OCI-LY1 (cell line): Measurements from ENCODE around the gene RPS21.

Source experiments
- H2AFZ ChIP-seq: fragments of 200-600 bp; sonication (generic), shearing (Covaris generic); 2 replicates; pipeline ENCODE4 v1.6.0; 2014; ENCODE audit warnings: antibody characterized with exemption, mild to moderate bottlenecking, low read length
- H3F3A ChIP-seq: fragments of 200-600 bp; sonication (generic), shearing (Covaris generic); 2 replicates; pipeline ENCODE4 v1.6.0; 2014; ENCODE audit warnings: mild to moderate bottlenecking, antibody characterized with exemption, low read length, moderate library complexity; ENCODE audit not compliant: insufficient read depth
- H3K27ac ChIP-seq: fragments of 200-600 bp; sonication (generic); 2 replicates; pipeline ENCODE4 v1.5.1; 2014; ENCODE audit warnings: low read length, mixed run types, mild to moderate bottlenecking, low read depth; ENCODE audit not compliant: poor library complexity, severe bottlenecking
- H3K27me3 ChIP-seq: fragments of 200-600 bp; sonication (generic); 2 replicates; pipeline ENCODE4 v1.6.0; 2014; ENCODE audit warnings: antibody characterized with exemption, mild to moderate bottlenecking, low read length, moderate library complexity; ENCODE audit not compliant: insufficient read depth
- H3K36me3 ChIP-seq: fragments of 200-600 bp; sonication (generic); 2 replicates; pipeline ENCODE4 v1.6.1; 2014; ENCODE audit warnings: mild to moderate bottlenecking, antibody characterized with exemption, low read length, moderate library complexity, mixed read lengths; ENCODE audit not compliant: insufficient read depth
- H3K4me1 ChIP-seq: fragments of 200-600 bp; sonication (generic); 2 replicates; pipeline ENCODE4 v1.5.1; 2014; ENCODE audit warnings: mild to moderate bottlenecking, low read length, moderate library complexity; ENCODE audit not compliant: insufficient read depth, severe bottlenecking
- H3K4me2 ChIP-seq: fragments of 200-600 bp; sonication (generic), shearing (Covaris generic); 2 replicates; pipeline ENCODE4 v1.6.1; 2014; ENCODE audit warnings: low read length
- H3K4me3 ChIP-seq: fragments of 200-600 bp; sonication (generic); 2 replicates; pipeline ENCODE4 v1.5.1; 2014; ENCODE audit warnings: low read length, low read depth, mild to moderate bottlenecking, mixed read lengths; ENCODE audit not compliant: poor library complexity, severe bottlenecking
- H3K79me2 ChIP-seq: fragments of 200-600 bp; shearing (Covaris generic); 2 replicates; pipeline ENCODE4 v1.6.1; 2016; ENCODE audit warnings: mixed run types, low read length, mixed read lengths; ENCODE audit not compliant: insufficient read depth
- H3K9ac ChIP-seq: fragments of 200-600 bp; sonication (generic), shearing (Covaris generic); 2 replicates; pipeline ENCODE4 v1.6.1; 2014; ENCODE audit warnings: mild to moderate bottlenecking, low read length, mixed read lengths
- H3K9me2 ChIP-seq: fragments of 200-600 bp; sonication (generic), shearing (Covaris generic); 2 replicates; pipeline ENCODE4 v1.6.1; 2014; ENCODE audit warnings: low read depth, mild to moderate bottlenecking, low read length, mixed read lengths
- H3K9me3 ChIP-seq: fragments of 200-600 bp; shearing (Covaris generic); 2 replicates; pipeline ENCODE4 v1.6.1; 2014; ENCODE audit warnings: low read length, mixed read lengths
- H4K20me1 ChIP-seq: fragments of 200-600 bp; sonication (generic), shearing (Covaris generic); 2 replicates; pipeline ENCODE4 v1.6.0; 2016; ENCODE audit warnings: mild to moderate bottlenecking, low read length; ENCODE audit not compliant: insufficient read depth
- EZH2 ChIP-seq: fragments of 200-600 bp; sonication (generic), shearing (Covaris generic); IDR thresholded peaks from 2 replicates; pipeline ENCODE4 v1.8.0; 2017; ENCODE audit warnings: borderline replicate concordance, mixed run types, mild to moderate bottlenecking, antibody characterized with exemption, low read length, moderate library complexity, mixed read lengths
- TF ChIP-seq, protein P1 (sequence below): fragments of 200-600 bp; sonication (generic), shearing (Covaris generic); IDR thresholded peaks from 2 replicates; pipeline ENCODE4 v1.5.1; 2017; ENCODE audit warnings: mild to moderate bottlenecking, antibody characterized with exemption, low read length, moderate library complexity, mixed read lengths

RPS21 gene

GRCh38 chr20:62426699-62427131 lies 39.8 kb downstream of the RPS21 start:
- no peak overlapping the region for H3K4me3 ChIP-seq
- H3K9me2 ChIP-seq = no peaks in the 10 kb centered on the region
- no peaks in the 10 kb centered on the region for H3F3A ChIP-seq
- H3K9ac ChIP-seq = no peak overlapping the region
- no peaks in the 10 kb centered on the region for H3K79me2 ChIP-seq
- no peak overlapping the region for H3K27ac ChIP-seq
- no peak overlapping the region for H3K4me2 ChIP-seq
- no peaks in the 10 kb centered on the region for H3K36me3 ChIP-seq
- H4K20me1 ChIP-seq = no peaks in the 10 kb centered on the region
- H3K9me3 ChIP-seq = no peaks in the 10 kb centered on the region
- TF ChIP-seq, protein P1, sequence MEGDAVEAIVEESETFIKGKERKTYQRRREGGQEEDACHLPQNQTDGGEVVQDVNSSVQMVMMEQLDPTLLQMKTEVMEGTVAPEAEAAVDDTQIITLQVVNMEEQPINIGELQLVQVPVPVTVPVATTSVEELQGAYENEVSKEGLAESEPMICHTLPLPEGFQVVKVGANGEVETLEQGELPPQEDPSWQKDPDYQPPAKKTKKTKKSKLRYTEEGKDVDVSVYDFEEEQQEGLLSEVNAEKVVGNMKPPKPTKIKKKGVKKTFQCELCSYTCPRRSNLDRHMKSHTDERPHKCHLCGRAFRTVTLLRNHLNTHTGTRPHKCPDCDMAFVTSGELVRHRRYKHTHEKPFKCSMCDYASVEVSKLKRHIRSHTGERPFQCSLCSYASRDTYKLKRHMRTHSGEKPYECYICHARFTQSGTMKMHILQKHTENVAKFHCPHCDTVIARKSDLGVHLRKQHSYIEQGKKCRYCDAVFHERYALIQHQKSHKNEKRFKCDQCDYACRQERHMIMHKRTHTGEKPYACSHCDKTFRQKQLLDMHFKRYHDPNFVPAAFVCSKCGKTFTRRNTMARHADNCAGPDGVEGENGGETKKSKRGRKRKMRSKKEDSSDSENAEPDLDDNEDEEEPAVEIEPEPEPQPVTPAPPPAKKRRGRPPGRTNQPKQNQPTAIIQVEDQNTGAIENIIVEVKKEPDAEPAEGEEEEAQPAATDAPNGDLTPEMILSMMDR = no peak
- TF ChIP-seq EZH2 = no peak
- no peak overlapping the region for H2AFZ ChIP-seq
- H3K4me1 ChIP-seq = no peaks in the 10 kb centered on the region
- H3K27me3 ChIP-seq = no peaks in the 10 kb centered on the region; the same call in 1 of the 2 replicates

DNA sequence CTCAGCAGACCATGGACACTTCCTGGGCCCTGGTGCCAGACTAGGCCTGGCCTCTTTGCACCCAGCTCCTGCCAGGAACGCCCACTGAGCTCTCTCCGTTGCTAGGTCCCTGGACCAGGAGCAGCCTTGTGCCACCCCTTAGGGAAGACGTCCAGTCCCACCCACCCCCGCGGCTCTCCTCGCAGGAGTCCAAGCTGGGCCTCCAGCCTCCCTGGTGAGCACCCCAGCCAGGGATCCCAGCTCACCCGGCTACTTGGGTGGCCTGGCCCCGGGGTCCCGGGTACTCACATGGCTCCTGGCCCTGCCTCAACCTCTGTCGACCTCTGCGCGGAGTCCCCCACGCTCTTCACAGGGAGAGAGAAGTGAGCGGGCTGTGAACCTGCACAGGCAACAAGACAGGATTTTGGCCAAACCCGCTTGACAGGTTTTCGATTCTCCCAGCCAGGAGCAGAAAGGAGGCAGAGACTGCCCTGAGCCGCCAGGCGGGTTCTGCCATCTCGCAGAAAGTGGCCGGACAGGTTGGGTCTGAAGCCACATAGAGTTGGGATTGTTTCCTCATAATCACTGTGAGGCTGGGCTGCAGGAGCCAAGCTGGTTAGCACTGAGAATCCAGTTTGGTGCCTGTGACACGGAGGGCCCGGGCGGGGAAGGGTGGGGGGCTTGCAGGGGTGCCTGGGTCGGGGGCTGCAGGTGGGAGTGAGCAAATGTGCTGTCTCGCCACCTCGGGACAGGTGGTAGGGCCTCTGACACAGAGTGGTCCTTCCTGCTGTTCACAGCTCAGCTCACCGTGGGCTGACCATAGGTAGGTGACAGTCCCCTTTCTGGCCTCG lies 40.5 kb downstream of the RPS21 start, which contains the start of gene RBBP8NL:
TSS of gene RBBP8NL (minus strand) at position 368 of the 830 bp plus-strand sequence. CDS start 7,892 bp downstream, outside the sequence.
- H3K4me3 ChIP-seq = no peak within 1 kb of the TSS
- H3K9me2 ChIP-seq = no peaks in the 10 kb centered on the region
- no peaks in the 10 kb centered on the region for H4K20me1 ChIP-seq
- no peaks in the 10 kb centered on the region for H3K36me3 ChIP-seq
- H3K9me3 ChIP-seq = no peaks in the 10 kb centered on the region
- H3K27me3 ChIP-seq = no peaks in the 10 kb centered on the region; the same call in 1 of the 2 replicates
- H3K4me1 ChIP-seq = no peaks in the 10 kb centered on the region
- TF ChIP-seq EZH2 = no peak
- TF ChIP-seq, protein P1 = no peak
- no peaks in the 10 kb centered on the region for H3K79me2 ChIP-seq
- no peaks in the 10 kb centered on the region for H3F3A ChIP-seq
- no peak within 1 kb of the TSS for H2AFZ ChIP-seq
- no peak within 1 kb of the TSS for H3K4me2 ChIP-seq
- no peak within 1 kb of the TSS for H3K27ac ChIP-seq
- no peak within 1 kb of the TSS for H3K9ac ChIP-seq

DNA sequence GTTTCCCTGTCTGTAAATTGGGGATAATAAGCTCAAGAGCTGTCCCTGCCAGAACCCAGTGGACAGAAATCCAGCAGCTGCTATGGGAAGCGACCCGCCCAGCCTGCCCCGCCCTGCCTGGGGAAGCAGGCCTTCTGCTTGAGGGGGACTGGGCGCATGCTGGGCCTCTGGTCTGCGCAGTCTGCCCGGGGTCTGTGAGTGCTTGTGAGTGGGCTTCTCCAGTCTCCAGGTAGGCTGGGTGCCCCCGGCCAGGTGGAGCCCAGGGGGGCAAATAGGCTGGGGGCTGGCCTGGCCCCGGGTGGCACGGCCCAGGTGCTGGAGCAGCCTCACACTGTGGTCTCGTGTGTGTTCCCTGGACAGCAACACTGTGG lies 41.1 kb downstream of the RPS21 start:
- no peaks in the 10 kb centered on the region for H3K4me1 ChIP-seq
- H3K9ac ChIP-seq = no peak overlapping the region
- no peaks in the 10 kb centered on the region for H3K79me2 ChIP-seq
- no peaks in the 10 kb centered on the region; the same call in 1 of the 2 replicates for H3K27me3 ChIP-seq
- H3F3A ChIP-seq = no peaks in the 10 kb centered on the region
- no peak overlapping the region for H3K27ac ChIP-seq
- H3K4me2 ChIP-seq = no peak overlapping the region
- TF ChIP-seq, protein P1 = no peak
- no peak for TF ChIP-seq EZH2
- no peaks in the 10 kb centered on the region for H3K9me2 ChIP-seq
- H3K9me3 ChIP-seq = no peaks in the 10 kb centered on the region
- H3K4me3 ChIP-seq = no peak overlapping the region
- no peaks in the 10 kb centered on the region for H3K36me3 ChIP-seq
- no peaks in the 10 kb centered on the region for H4K20me1 ChIP-seq
- H2AFZ ChIP-seq = no peak overlapping the region
